Gastrocnemius medialis (tissue), 4 donors: Measurements from ENCODE around the gene ACOX2. TPM values are rescaled to one million over a fixed set of nuclear protein-coding genes. Genes with fewer than 3 reads are reported as not detected.

Experiments used
- ATAC-seq, 2 donors: fragments of 150-250 bp; one replicate each; pipeline ENCODE4 v1.9.1; 2016
- DNase-seq, 2 donors: peaks; one replicate each; pipeline ENCODE4 v3.0.0-alpha.2; 2019
- H3K27ac ChIP-seq, 4 donors: fragments of 200-600 bp; sonication (generic); 1 replicate in 1 of 4; 2 replicates in 3 of 4; pipeline ENCODE4 v1.5.1; 2016 to 2018; ENCODE audit warnings: mild to moderate bottlenecking in 2 of 4, moderate library complexity in 1 of 4
- H3K27me3 ChIP-seq, 3 donors: fragments of 200-600 bp; sonication (generic) in 2 of 3; 1 replicate in 1 of 3; 2 replicates in 2 of 3; pipeline versions ENCODE4 v1.5.1 to v1.6.0; 2016 to 2019; ENCODE audit warnings: mild to moderate bottlenecking in 1 of 3, moderate library complexity in 1 of 3
- H3K36me3 ChIP-seq, 2 donors: fragments of 200-600 bp; sonication (generic) in 1 of 2; one replicate each; pipeline ENCODE4 v1.5.1; 2017 to 2018
- H3K4me1 ChIP-seq, 2 donors: fragments of 200-600 bp; sonication (generic) in 1 of 2; one replicate each; pipeline ENCODE4 v1.5.1; 2016 to 2017; ENCODE audit warnings: mild to moderate bottlenecking in 2 of 2
- H3K4me3 ChIP-seq, 4 donors: fragments of 200-600 bp; sonication (generic) in 3 of 4; 1 replicate in 1 of 4; 2 replicates in 3 of 4; pipeline ENCODE4 v1.5.1; 2016 to 2019; ENCODE audit warnings: mild to moderate bottlenecking in 2 of 4
- H3K9me3 ChIP-seq, 3 donors: fragments of 200-600 bp; sonication (generic) in 2 of 3; 1 replicate in 1 of 3; 2 replicates in 2 of 3; pipeline ENCODE4 v1.5.1; 2016 to 2019
- CTCF ChIP-seq, 5 experiments: fragments of 450-650 bp in 3 of 5; fragments of 200-600 bp in 2 of 5; sonication (generic) in 2 of 5; IDR thresholded peaks in 4 of 5; conservative IDR thresholded peaks in 1 of 5; 1 replicate in 4 of 5; 2 replicates in 1 of 5; pipeline ENCODE4 v1.5.1; 2016 to 2019; ENCODE audit warnings: antibody characterized with exemption in 5 of 5, mild to moderate bottlenecking in 3 of 5, moderate library complexity in 3 of 5
- POLR2A ChIP-seq, 2 donors: fragments of 450-650 bp; IDR thresholded peaks; one replicate each; pipeline ENCODE4 v1.6.1; 2017; ENCODE audit warnings: antibody characterized with exemption in 2 of 2, mild to moderate bottlenecking in 2 of 2, moderate library complexity in 2 of 2
- in situ Hi-C, 4 donors: fragments of 200-750 bp; cut with MboI; loops; one replicate each; pipeline versions ENCODE4 v1.15.0 to v1.8.0; 2017; ENCODE audit warnings: low sequenced_read_pairs in 4 of 4
- intact Hi-C: fragments of 100-400 bp; cut with DNase I; formaldehyde crosslinking; loops from one replicate; pipeline ENCODE4 v1.15.1; 2023; ENCODE audit warnings: low total_unique reads
- total RNA-seq, 4 donors: library from RNA; depleted of rRNA; stranded (reverse); fragments of >200 nt; gene quantifications; one replicate each; pipeline versions ENCODE4 v1.1.0 to v1.2.3, GENCODE V29; 2016

The ACOX2 gene
- total RNA-seq, 4 donors from 2014 or later, result 1.6 to 10.4 (median 5.7) TPM

- Histone ChIP-seq H3K4me3 (no peak overlapping the region), H3K27me3 (no peaks in the 10 kb centered on the region), H3K9me3 (no peaks in the 10 kb centered on the region), H3K4me1 (peaks cover 16 to 20% of the 10 kb centered on the region in 2 donors), H3K27ac (no peak overlapping the region), H3K36me3 (peaks cover 0 to 7% of the 10 kb centered on the region in 2 donors)
- intact Hi-C loops (loop anchor here (5.0 to 10.0 kb wide), 3 partner anchors 203 to 350 kb away; partner anchors contain the start of genes HTD2, PXK and RPP14), in situ Hi-C loops (loop anchor here in 3 of 4 donors (5.0 to 25.0 kb wide), 3 partner anchors 70 to 348 kb away; no protein-coding TSS in a partner anchor)
- no peak for ATAC-seq
- DNase-seq, result no peak
- no peak for TF ChIP-seq CTCF (IDR thresholded peaks at IDR 0.05 in 4 of 5, conservative IDR thresholded peaks at IDR 0.05 in 1 of 5)
- no peak for TF ChIP-seq POLR2A (IDR thresholded peaks at IDR 0.05)
These were observed 2.1 kb downstream of the ACOX2 start for GRCh38 chr3:58534592-58535494.

DNA sequence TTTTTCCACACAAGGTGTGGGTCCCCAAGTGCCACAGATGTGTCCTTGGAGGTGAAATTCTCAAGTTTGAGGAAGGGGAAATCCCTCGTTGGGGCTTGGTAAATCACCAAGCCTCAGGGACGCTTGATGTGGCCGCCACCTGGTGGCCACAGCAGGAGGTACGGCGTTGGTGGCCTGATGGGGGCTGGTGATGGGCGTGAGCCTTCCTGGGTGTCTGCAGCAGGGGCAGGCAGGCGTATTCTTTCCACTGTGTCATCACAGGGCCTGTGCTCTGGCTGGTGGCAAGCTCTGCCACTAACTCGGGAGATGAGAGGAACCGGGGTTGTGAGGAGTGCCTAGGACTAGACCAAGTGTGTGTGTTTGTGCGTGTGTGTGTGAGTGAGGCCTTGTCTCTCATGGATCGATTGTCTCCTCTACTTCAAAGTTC is 4.2 kb downstream of the ACOX2 start:
- in situ Hi-C loops, result loop anchor here in 3 of 4 donors (5.0 to 25.0 kb wide), 3 partner anchors 68 to 346 kb away; no protein-coding TSS in a partner anchor
- intact Hi-C loops, result loop anchor here (1.0 to 10.0 kb wide), 5 partner anchors 42 to 348 kb away; partner anchors contain the start of genes HTD2, PXK and RPP14
- Histone ChIP-seq H3K4me1 (peaks cover 16 to 20% of the 10 kb centered on the region in 2 donors), H3K27ac (no peak overlapping the region), H3K27me3 (no peaks in the 10 kb centered on the region), H3K4me3 (no peak overlapping the region), H3K9me3 (no peaks in the 10 kb centered on the region), H3K36me3 (peaks cover 0 to 7% of the 10 kb centered on the region in 2 donors)
- ATAC-seq, result peak; percentile 59 to 69
- DNase-seq, result peak; percentile 25 to 56
- TF ChIP-seq CTCF (IDR thresholded peaks at IDR 0.05 in 4 of 5, conservative IDR thresholded peaks at IDR 0.05 in 1 of 5), result peak; percentile 88 to 95 (median 92)
- no peak for TF ChIP-seq POLR2A (IDR thresholded peaks at IDR 0.05)

GRCh38 chr3:58531956-58532355 is 5.0 kb downstream of the ACOX2 start:
- H3K4me1 ChIP-seq, result peaks cover 12 to 14% of the 10 kb centered on the region in 2 donors
- H3K9me3 ChIP-seq, result no peaks in the 10 kb centered on the region
- TF ChIP-seq CTCF (IDR thresholded peaks at IDR 0.05 in 4 of 5, conservative IDR thresholded peaks at IDR 0.05 in 1 of 5) (no peak), POLR2A (IDR thresholded peaks at IDR 0.05) (no peak)
- intact Hi-C loops (loop anchor here (1.0 to 10.0 kb wide), 5 partner anchors 41 to 347 kb away; partner anchors contain the start of genes HTD2, PXK and RPP14), in situ Hi-C loops (loop anchor here in 3 of 4 donors (5.0 to 25.0 kb wide), 3 partner anchors 67 to 345 kb away; no protein-coding TSS in a partner anchor)
- no peaks in the 10 kb centered on the region for H3K27me3 ChIP-seq
- DNase-seq, result no peak
- H3K4me3 ChIP-seq, result no peak overlapping the region
- no peak overlapping the region for H3K27ac ChIP-seq
- peaks cover 0 to 7% of the 10 kb centered on the region in 2 donors for H3K36me3 ChIP-seq
- ATAC-seq, result no peak

GRCh38 chr3:58531555-58531954 is 5.4 kb downstream of the ACOX2 start:
- H3K4me1 ChIP-seq, result peaks cover 8 to 10% of the 10 kb centered on the region in 2 donors
- ATAC-seq (no peak), DNase-seq (no peak)
- H3K9me3 ChIP-seq, result no peaks in the 10 kb centered on the region
- intact Hi-C loops, result loop anchor here (5.0 to 10.0 kb wide), 3 partner anchors 199 to 347 kb away; partner anchors contain the start of genes HTD2, PXK and RPP14
- no peak overlapping the region for H3K27ac ChIP-seq
- peaks cover 0 to 7% of the 10 kb centered on the region in 2 donors for H3K36me3 ChIP-seq
- no peak overlapping the region for H3K4me3 ChIP-seq
- no peaks in the 10 kb centered on the region for H3K27me3 ChIP-seq
- in situ Hi-C loops, result loop anchor here in 3 of 4 donors (5.0 to 25.0 kb wide), 3 partner anchors 67 to 344 kb away; no protein-coding TSS in a partner anchor
- TF ChIP-seq POLR2A (IDR thresholded peaks at IDR 0.05), result no peak
- no peak for TF ChIP-seq CTCF (IDR thresholded peaks at IDR 0.05 in 4 of 5, conservative IDR thresholded peaks at IDR 0.05 in 1 of 5)
